ENCODE data around the gene ZNF227.
"Not testable (repeated sequence)": the region's sequence is repeated elsewhere in the genome, so short reads cannot be mapped to it uniquely, and the experiment has no call there.

ZNF227 gene

DNA sequence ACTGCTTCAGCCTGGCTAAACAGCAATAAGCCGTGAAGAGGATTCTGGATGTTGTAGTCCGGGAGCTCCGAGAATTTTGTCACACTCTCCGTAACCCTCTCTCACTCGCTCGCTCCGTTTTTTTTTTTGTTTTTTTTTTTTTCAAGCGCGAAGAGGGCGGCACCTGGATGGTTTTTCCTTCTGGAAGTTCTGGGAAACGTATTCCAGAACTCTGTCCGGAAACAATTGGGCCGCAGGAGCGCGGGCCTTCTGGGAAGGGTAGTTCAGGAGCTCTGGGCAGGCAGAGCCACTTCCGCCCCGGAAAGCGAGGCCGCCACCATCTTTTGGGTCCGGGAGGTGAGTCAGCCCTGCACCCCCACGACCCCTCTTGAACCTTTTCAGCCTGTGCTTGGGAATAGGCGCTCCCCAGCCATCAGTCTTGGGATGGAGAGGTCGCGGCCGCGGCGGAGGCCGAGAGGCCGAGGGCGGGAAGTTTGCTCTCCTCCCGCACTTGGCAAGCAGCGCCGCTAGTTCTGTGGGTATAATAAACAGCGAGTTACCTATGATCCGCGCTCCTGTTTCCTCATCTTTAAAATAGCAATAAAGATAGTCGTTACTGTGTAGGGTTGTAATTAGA is at the start of gene ZNF227:
Gene ZNF227, plus strand, starts transcription at position 283 of the 616 bp plus-strand sequence. CDS start 5,261 bp downstream, outside the sequence.
- peak; percentile 92 to 93 for DNase-seq

DNA sequence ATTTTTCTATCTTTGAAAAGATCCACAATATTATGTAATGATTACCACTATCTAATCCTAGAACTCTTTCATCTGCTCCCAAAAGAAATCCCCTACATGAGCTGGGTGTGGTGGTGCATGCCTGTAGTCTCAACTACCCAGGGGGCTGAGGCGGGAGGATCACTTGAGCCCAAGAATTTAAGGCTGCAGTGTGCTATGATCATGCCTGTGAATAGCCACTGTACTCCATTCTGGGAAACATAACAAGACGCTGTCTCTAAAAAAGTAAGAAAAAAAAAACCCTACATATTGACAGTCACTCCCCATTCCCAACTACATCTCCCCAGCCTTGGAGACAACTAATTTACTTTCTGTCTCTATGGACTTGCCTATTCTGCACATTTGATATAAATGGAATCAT is 48.5 kb upstream of the ZNF227 start:
- DNase-seq = no peak

DNA sequence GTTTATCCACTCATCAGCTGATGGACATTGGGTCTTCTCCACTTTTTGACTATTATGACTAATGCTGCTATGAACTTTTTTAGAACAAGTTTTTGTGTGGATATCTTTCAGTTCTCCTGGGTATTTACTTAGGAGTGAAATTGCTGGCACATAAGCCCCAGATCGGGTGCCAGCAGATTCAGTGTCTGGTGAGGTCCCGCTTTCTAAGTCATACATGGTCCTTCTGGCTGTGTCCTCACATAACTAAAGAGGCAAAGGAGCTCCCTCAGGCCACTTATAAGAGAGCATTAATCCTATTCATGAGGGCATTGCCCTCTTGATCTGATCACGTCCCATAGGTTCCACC is 48.0 kb upstream of the ZNF227 start:
- DNase-seq = no peak

DNA sequence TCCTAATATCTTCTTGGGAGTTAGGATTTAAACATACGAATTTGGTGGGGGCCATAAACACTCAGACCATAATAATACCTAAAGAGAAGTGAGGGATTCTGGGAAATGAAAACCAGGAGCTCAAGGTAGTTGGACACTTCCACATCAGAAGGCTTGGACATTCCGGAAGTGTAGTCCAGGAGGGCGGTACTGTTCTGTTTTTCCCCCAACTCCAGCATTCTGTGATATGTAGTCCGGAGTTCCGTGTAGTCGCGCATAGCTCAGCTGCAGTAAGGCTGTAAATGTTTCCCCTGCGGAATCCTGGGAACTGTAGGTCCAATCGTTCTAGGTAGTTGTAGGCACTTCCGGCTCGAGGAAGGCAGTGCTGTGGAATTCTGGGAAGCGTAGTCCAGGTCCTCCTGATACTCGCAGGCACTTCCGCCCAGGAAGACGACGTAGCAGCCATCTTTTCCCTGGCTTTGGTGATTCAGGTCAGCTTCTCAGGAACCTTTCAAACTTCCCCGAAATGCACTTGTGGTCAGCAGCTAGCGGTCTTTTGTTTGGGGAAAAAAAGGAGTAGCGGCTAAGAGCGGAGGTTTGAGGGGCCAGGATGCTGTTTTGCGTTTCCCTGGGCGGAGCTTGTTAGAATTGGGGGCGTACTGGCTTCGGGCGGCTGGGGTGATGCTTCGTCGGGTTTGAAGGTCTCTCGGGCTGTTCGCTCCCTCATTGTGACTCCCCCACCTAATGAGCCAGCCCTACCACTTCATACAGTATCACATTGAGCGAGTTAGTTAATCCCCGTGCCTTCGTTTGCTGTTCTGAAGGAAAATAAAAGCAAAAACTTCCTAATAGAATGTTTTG is 47.4 kb upstream of the ZNF227 start, which contains the start of gene ZNF226:
Gene ZNF226, plus strand, starts transcription at position 428 of the 840 bp plus-strand sequence. CDS start 4,981 bp downstream, outside the sequence.
- peak; percentile 96 to 98 for DNase-seq

DNA sequence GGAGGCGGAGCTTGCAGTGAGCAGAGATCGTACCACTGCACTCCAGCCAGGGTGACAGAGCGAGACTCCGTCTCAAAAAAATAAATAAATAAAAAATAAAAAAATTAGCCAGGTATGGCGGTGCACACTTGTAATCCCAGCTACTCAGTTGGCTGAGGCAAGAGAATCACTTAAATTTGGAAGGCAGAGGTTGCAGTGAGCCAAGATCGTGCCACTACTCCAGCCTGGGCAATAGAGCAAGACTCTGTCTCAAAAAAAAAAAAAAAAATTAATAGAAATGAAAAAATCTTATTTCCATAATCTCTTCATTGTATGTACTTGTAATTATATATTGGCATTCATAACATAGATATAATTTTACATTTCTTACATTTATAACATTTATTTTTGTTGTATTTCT is 41.7 kb upstream of the ZNF227 start:
- not testable (repeated sequence) for DNase-seq

DNA sequence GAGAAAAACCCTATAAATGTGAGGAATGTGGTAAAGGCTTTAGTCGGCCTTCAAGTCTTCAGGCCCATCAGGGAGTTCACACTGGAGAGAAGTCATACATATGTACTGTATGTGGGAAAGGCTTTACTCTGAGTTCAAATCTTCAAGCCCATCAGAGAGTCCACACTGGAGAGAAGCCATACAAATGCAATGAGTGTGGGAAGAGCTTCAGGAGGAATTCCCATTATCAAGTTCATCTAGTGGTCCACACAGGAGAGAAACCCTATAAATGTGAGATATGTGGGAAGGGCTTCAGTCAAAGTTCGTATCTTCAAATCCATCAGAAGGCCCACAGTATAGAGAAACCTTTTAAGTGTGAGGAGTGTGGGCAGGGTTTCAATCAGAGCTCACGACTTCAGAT is 35.7 kb upstream of the ZNF227 start:
- no peak for DNase-seq

DNA sequence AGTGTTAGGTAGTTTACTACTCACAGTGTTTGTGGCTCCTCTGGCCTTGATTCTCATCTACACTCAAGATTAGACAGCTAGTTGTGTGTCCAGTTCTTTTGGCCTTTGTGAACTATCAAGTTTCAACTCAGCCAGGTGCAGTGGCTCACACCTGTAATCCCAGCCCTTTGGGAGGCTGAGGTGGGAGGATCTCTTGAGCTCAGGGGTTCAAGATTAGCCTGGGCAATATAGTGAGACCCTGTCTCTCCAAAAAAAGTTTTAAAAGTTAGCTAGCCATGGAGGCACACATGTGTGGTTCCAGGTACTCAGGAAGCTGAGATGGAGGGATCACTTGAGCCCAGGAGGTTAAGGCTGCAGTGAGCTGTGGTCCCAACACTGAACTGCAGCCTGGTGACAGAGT is 31.4 kb upstream of the ZNF227 start:
- DNase-seq = no peak

DNA sequence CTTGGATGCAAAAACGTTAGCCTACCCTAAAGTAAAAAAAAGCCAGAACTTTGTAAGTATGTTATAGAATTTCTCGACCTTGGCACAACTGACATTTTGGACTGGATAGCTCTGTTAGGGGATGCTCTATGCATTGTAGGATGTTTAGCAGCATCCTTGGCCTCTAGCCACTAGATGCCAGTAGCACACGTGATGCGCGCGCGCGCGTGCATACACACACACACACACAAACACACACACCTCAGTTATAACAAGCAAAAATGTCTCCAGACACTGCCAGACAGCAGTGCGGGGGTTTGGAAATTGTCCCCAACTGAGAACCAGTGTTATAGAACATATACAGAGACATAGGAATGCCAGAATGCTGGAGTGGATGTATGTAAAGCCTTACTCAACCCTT is 30.2 kb upstream of the ZNF227 start:
- DNase-seq = no peak

DNA sequence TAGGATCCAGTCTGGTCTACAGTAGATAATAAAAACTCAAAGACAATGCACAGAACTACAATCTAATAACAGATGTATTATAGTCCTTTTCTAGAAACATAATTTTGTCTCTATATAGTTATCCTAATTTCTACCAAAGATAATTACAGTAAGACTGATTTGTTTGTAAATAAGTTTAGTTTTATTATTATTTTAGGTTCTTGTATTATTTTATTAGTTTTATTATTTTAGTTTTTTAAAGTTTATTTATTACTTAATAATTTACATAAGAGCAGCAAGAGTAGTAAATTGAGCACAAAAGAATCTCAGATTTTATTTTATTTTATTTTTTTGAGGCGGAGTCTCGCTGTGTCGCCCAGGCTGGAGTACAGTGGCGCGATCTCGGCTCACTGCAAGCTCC is 22.3 kb upstream of the ZNF227 start:
- DNase-seq = no peak

DNA sequence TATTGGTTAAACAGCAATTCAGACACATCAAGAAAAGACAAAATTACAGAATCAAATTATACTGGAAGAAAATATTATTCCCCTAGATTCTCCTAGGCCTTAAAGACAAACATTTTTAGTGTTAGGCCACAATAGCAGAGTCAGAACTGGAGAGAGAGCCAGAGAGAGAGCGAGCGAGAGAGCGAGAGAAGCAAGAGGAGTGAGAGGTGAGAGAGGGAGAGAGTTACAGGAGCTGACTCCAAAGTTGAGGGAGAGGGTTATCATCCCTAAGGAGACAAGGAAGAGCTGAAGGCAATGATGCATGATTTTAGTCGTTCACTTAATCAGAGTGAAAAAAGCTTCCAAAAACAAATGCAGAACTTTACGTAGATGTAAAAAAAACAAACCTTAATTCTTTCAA is 20.2 kb upstream of the ZNF227 start:
- DNase-seq = no peak

DNA sequence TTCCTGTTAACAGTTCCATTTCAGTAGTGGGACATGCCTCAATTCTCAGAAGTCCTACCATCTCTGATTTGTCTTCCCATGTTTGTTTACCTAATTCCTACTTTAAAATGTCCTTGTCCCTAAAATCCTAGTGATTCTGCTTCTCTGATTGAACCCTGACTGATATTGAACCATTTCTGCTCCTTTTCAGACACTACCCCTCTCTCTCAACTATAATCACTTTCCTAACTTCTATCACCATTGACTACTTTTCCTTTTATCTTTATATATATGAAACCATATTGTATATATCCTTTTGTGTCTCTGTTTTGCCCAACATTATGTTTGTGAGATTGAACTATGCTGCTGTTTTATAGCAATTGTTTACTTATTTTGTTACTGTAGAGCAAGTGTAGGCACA is 15.6 kb upstream of the ZNF227 start:
- DNase-seq = no peak

DNA sequence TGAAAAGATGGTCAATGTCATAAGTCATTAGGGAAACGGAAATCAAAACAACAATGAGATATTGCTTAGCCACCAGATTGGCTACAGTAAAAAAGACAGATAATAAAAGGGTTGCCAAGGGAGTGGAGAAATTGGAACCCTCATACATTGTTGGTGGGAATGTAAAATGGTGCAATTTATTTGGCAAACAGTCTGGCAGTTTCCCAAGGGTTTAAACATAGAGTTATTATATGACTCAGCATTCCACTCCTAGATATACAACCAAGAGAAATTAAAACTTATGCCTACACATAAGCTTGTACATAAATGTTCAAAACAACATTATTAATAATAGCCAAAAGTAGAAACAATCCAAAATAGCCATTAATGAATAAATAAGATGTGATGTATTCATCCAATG is 9.9 kb upstream of the ZNF227 start:
- DNase-seq = no peak

DNA sequence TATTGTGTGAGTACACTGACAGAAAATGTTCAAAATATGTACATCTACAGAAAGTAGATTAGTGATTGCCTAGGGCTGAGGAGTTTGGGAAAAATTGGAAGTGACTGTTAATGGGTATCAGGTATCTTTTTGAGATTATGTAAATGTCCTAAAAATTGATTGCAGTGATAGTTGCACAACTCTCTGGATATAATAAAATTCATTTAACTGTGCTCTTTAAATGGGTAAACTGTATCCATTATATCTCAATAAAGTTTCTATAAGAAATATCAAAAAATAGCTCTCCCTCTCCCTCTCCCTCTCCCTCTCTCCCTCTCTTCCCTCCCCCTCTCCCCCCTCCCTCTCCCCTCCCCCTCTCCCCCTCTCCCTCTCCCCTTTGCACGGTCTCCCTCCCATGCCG is 9.4 kb upstream of the ZNF227 start:
- no peak for DNase-seq

DNA sequence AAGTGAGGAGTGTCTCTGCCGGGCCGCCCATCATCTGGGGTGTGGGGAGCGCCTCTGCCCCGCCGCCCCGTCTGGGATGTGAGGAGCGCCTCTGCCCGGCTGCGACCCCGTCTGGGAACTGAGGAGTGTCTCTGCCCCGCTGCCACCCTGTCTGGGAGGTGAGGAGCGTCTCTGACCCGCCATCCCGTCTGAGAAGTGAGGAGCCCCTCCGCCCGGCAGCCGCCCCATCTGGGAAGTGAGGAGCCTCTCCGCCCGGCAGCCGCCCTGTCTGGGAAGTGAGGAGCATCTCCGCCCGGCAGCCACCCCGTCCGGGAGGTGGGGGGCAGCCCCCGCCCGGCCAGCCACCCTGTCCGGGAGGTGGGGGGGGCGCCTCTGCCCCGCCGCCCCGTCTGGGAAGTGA is 8.5 kb upstream of the ZNF227 start:
- not testable (repeated sequence) for DNase-seq

DNA sequence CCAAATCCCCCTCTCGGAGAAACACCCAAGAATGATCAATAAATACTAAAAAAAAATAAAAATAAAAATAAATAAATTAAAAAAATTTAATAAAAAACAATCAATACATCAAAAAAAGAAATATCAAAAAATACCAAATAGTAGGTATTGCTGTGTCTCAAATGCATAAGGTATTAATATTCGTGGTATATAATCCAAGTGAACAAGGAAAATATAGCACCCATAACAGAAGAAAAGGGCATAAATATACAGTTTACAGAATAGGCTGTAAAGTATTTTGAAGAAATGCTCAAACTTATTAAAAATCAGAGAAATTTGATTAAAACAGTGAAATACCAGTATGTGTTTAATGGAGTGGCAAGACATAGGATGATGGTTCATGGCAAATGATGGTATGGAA is 7.6 kb upstream of the ZNF227 start:
- no peak for DNase-seq

DNA sequence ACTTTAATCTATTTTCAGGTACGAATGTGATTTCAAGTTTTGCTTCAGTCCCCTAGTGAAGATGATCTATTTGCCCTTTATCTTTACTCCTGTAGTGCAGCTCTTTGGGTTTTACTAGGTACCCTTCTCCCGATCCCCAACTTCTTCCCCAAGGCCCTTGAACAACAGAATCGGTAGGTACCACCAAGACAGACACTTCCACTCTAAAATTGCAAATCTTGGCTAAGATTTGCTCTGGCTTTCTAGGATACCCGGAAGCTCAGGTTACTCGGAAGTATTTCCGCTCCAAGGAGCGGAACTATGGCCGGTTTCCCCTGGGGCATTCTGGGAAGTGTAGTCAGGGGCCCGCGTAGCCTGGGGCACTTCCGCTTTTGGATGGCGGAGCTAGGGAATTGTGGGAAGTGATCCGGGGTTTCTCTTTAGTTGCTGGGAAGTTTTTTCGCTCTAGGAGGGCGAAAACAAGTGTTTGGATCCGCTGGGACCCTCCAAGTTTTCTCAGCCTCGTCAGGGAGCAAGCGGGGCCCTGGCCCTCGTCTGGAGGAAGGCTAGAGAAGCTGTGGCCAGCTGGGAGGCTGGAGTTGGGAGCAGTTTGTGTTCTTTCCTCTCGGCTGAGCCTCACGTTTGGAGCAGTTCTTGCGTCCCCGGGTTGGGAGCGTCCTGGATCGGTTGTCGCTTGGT is 5.1 kb upstream of the ZNF227 start:
- peak; percentile 81 to 93 for DNase-seq

DNA sequence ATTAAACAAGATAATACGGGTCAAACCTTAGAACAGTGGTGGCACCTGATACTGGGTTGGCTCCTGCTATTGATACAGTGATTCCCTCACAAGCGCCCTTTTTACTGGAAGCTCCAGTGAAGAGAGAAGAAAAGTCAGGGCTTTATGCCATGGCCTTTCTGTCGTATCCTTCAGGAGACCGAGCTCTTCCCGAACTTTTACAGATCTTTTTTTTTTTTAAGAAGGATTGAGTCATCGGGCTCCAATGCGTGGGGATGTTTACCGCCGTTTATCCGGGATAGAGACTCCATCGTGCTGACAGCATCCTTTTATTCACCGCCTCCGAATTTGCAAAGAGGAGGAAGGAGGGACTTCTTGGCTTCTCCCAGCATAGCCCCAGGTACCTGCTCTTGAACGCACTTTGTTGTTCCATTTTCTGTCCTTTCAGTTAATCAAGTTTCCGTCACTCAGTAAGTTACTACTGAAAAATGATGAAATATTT is 574 bp downstream of the ZNF227 start:
- DNase-seq = peak in 1 of 2 experiments; percentile 8

DNA sequence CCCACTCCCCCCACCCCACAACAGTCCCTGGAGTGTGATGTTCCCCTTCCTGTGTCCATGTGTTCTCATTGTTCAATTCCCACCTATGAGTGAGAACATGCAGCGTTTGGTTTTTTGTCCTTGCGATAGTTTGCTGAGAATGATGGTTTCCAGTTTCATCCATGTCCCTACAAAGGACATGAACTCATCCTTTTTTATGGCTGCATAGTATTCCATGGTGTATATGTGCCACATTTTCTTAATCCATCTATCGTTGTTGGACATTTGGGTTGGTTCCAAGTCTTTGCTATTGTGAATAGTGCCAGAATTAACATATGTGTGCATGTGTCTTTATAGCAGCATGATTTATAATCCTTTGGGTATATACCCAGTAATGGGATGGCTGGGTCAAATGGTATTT is 7.6 kb downstream of the ZNF227 start:
- DNase-seq = not testable (repeated sequence)

DNA sequence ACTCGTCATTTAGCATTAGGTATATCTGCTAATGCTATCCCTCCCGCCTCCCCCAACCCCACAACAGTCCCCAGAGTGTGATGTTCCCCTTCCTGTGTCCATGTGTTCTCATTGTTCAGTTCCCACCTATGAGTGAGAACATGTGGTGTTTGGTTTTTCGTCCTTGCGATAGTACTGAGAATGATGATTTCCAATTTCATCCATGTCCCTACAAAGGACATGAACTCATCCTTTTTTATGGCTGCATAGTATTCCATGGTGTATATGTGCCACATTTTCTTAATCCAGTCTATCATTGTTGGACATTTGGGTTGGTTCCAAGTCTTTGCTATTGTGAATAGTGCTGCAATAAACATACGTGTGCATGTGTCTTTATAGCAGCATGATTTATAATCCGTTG is 8.4 kb downstream of the ZNF227 start:
- not testable (repeated sequence) for DNase-seq

DNA sequence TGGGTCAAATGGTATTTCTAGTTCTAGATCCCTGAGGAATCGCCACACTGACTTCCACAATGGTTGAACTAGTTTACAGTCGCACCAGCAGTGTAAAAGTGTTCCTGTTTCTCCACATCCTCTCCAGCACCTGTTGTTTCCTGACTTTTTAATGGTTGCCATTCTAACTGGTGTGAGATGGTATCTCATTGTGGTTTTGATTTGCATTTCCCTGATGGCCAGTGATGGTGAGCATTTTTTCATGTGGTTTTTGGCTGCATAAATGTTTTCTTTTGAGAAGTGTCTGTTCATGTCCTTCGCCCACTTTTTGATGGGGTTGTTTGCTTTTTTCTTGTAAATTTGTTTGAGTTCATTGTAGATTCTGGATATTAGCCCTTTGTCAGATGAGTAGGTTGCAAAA is 9.0 kb downstream of the ZNF227 start:
- not testable (repeated sequence) for DNase-seq

DNA sequence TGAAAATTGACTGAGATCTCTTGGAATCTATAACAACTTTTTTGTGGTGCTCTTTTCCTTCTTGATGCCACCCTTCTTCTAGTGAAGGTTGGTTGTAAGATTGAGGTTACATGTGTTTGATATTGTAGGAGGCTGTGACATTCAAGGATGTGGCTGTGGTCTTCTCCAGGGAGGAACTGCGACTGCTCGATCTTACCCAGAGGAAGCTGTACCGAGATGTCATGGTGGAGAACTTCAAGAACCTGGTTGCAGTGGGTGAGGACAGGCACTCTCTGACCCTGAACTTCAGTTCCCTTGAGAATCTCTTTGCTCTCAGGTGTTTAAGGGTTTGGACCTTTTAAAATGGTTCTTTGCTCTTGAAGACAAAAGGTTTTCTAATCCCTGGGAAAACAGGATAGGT is 16.0 kb downstream of the ZNF227 start:
- DNase-seq = no peak

DNA sequence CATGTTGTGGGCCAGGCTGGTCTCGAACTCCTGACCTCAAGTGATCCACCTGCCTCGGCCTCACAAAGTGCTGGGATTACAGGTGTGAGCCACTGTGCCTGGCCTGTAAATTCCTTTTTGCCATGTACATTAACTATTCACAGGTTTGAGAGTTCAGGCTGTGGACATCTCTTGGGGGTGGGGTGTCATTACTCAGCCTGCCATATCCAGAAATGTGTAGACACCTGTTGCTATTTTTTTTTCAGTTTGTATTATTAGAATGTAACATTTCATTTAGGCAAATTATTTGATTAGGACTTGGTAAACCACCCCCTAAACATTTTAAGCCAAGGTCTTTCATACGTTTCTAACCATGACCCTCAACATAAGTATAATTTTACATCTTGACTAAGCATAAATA is 20.5 kb downstream of the ZNF227 start:
- DNase-seq = no peak

DNA sequence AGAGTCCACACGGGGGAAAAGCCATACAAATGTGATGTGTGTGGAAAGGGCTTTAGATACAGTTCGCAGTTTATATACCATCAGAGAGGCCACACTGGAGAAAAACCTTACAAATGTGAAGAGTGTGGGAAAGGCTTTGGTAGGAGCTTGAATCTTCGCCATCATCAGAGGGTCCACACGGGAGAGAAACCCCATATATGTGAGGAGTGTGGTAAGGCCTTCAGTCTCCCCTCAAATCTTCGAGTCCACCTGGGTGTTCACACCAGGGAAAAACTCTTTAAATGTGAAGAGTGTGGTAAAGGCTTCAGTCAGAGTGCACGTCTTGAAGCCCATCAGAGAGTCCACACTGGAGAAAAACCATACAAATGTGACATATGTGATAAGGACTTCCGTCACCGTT is 24.1 kb downstream of the ZNF227 start:
- DNase-seq = no peak

DNA sequence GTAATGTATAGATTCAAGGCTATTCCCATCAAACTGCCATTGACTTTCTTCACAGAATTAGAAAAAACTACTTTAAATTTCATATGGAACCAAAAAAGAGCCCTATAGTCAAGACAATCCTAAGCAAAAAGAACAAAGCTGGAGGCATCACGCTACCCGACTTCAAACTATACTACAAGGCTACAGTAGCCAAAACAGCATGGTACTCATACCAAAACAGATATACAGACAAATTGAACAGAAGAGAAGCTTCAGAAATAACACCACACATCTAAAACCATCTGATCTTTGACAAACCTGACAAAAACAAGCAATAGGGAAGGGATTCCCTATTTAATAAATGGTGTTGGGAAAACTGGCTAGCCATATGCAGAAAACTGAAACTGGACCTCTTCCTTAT is 40.0 kb downstream of the ZNF227 start:
- DNase-seq = not testable (repeated sequence)

Measured in NCI-H524 (cell line).